Effector memory CD8-positive, alpha-beta T cell (primary cell): Measurements from ENCODE around the gene CDC42EP5.
"Not testable (repeated sequence)": the region's sequence is repeated elsewhere in the genome, so short reads cannot be mapped to it uniquely, and the experiment has no call there.

Experiments
- ATAC-seq: fragments of 150-1000 bp; cut with Tn5 transposase; replicated peaks from 2 replicates; pipeline ENCODE4 v1.10.0; 2021; ENCODE audit warnings: mild to moderate bottlenecking, moderate library complexity
- DNase-seq, 3 experiments: peaks; one replicate each; pipeline ENCODE4 v3.0.0; 2021
- H3K27ac Mint-ChIP-seq, 2 donors: one replicate each; pipeline ENCODE4 v1.8.0; 2022; ENCODE audit warnings: mild to moderate bottlenecking in 2 of 2, mixed read lengths in 2 of 2, moderate library complexity in 2 of 2
- H3K27me3 Mint-ChIP-seq, 2 donors: one replicate each; pipeline ENCODE4 v1.8.0; 2022; ENCODE audit warnings: mixed read lengths in 2 of 2
- H3K36me3 Mint-ChIP-seq: one replicate; pipeline ENCODE4 v1.8.0; 2022; ENCODE audit warnings: mild to moderate bottlenecking, moderate library complexity, mixed read lengths; ENCODE audit not compliant: insufficient read depth
- H3K4me1 Mint-ChIP-seq, 2 donors: one replicate each; pipeline ENCODE4 v1.8.0; 2022; ENCODE audit warnings: low read depth in 2 of 2, mixed read lengths in 2 of 2
- H3K4me3 Mint-ChIP-seq, 2 donors: one replicate each; pipeline ENCODE4 v1.8.0; 2022; ENCODE audit warnings: mild to moderate bottlenecking in 2 of 2, mixed read lengths in 2 of 2, moderate library complexity in 2 of 2
- H3K9me3 Mint-ChIP-seq, 2 donors: one replicate each; pipeline ENCODE4 v1.8.0; 2022; ENCODE audit warnings: mixed read lengths in 2 of 2
- total RNA-seq, 9 experiments: gene quantifications; one replicate each; lab custom pipeline; 2026; lab: John Stamatoyannopoulos, UW

CDC42EP5 gene
- total RNA-seq = 0 to 0.06 (median 0) reads per million in 9 experiments

DNA sequence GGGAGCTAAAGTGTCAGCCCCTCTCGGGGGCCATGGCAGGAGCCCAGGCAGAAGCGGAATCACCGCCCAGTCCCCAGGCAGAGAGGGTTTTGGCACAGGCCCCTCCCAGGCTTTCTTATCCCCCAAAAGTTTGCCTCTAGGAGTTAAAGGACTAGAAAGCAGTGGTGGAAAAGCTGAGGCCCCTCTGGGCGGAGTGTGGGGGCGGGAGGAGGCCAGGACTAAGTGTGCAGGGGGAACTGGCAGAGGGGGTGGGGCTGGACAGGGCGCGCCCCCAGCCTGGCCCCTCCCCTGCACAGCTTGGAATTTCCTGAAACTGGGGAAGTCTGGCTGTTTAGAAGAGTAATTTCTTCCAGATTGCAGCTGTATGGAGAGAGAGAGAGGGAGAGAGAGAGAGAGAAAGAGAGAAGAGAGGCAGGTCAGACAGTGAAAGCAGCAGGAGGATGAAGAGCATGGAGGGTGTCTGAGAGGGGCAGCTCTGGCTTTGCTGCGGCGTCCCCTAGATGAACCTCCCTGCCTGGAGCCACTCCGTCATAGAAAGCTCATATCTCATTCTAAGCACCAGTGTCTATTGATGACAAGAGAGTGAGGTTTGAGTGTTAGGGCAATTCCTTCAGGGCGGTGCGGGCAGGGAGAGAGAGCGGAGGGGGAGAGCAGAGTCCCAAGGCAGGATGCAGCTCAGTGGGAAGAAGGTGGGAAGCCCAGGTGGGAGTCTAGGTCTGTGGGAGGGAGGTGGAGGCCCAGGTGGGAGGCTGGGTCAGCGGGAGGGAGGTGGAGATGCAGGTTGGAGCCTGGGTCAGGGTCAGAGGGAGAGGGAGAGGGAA is at the start of gene CDC42EP5:
CDC42EP5 (minus strand) TSS at position 226 of the 821 bp plus-strand sequence. CDS start 7,749 bp downstream, outside the sequence.
- Mint-ChIP-seq H3K27ac (no peak within 1 kb of the TSS), H3K4me1 (peaks cover 4 to 8% of the 10 kb centered on the region in 2 donors), H3K36me3 (peaks cover 3% of the 10 kb centered on the region), H3K9me3 (no peaks in the 10 kb centered on the region), H3K4me3 (no peak within 1 kb of the TSS), H3K27me3 (peaks cover 33 to 56% of the 10 kb centered on the region in 2 donors)
- ATAC-seq (peak; percentile 39), DNase-seq (no peak)

- no peak for ATAC-seq
- no peaks in the 10 kb centered on the region for H3K36me3 Mint-ChIP-seq
- peaks cover 27 to 37% of the 10 kb centered on the region in 2 donors for H3K4me1 Mint-ChIP-seq
- no peak overlapping the region for H3K27ac Mint-ChIP-seq
- peaks cover 28 to 69% of the 10 kb centered on the region in 2 donors for H3K27me3 Mint-ChIP-seq
- no peak for DNase-seq
- H3K4me3 Mint-ChIP-seq = peak overlapping the region in 1 of 2 donors; percentile 47
- H3K9me3 Mint-ChIP-seq = peaks cover 0 to 2% of the 10 kb centered on the region in 2 donors
These were observed 48.9 kb upstream of the CDC42EP5 start for GRCh38 chr19:54521860-54522513.

- ATAC-seq (no peak), DNase-seq (no peak)
- Mint-ChIP-seq H3K27me3 (peaks cover 30 to 66% of the 10 kb centered on the region in 2 donors), H3K36me3 (no peaks in the 10 kb centered on the region), H3K4me1 (peaks cover 27 to 37% of the 10 kb centered on the region in 2 donors), H3K9me3 (peaks cover 0 to 2% of the 10 kb centered on the region in 2 donors), H3K27ac (no peak overlapping the region), H3K4me3 (peak overlapping the region; percentile 28 to 58)
These were observed 48.1 kb upstream of the CDC42EP5 start for GRCh38 chr19:54521022-54521859.

DNA sequence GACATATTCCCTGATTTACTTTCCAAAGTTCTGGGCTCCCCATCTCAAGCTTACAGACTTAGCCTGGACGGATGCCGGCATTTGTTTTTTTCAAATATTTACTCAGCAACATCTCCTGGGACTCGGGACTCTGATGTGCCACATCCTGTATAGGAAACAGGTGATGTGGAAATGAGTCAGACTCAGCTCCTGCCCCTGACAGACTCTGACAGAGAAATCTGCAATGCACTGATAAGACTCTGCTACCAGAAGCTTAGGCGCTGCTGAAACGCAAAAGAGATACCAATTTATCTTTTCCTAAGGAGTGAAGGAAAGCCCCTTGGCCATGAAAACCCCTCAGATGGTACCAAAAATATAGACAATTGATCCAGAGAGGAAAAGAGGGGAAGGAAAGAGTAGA is 45.7 kb upstream of the CDC42EP5 start:
- peaks cover 0 to 6% of the 10 kb centered on the region in 2 donors for H3K9me3 Mint-ChIP-seq
- H3K36me3 Mint-ChIP-seq = no peaks in the 10 kb centered on the region
- DNase-seq = no peak
- H3K27me3 Mint-ChIP-seq = peaks cover 43 to 75% of the 10 kb centered on the region in 2 donors
- no peak overlapping the region for H3K27ac Mint-ChIP-seq
- H3K4me3 Mint-ChIP-seq = peak overlapping the region in 1 of 2 donors; percentile 50
- ATAC-seq = peak; percentile 43
- H3K4me1 Mint-ChIP-seq = peaks cover 27 to 37% of the 10 kb centered on the region in 2 donors

- peaks cover 0 to 6% of the 10 kb centered on the region in 2 donors for H3K9me3 Mint-ChIP-seq
- H3K27me3 Mint-ChIP-seq = peaks cover 53 to 77% of the 10 kb centered on the region in 2 donors
- H3K36me3 Mint-ChIP-seq = peaks cover 2% of the 10 kb centered on the region
- peak; percentile 64 for ATAC-seq
- no peak overlapping the region for H3K4me3 Mint-ChIP-seq
- peak; percentile 44 to 52 (median 47) for DNase-seq
- H3K4me1 Mint-ChIP-seq = peaks cover 21 to 28% of the 10 kb centered on the region in 2 donors
- H3K27ac Mint-ChIP-seq = no peak overlapping the region
These were observed 44.4 kb upstream of the CDC42EP5 start for GRCh38 chr19:54517483-54517882.

GRCh38 chr19:54515156-54515555 is 42.1 kb upstream of the CDC42EP5 start:
- Mint-ChIP-seq H3K27me3 (peaks cover 42 to 62% of the 10 kb centered on the region in 2 donors), H3K36me3 (peaks cover 2% of the 10 kb centered on the region), H3K4me1 (peaks cover 6 to 11% of the 10 kb centered on the region in 2 donors), H3K4me3 (no peak overlapping the region), H3K27ac (no peak overlapping the region), H3K9me3 (peaks cover 0 to 6% of the 10 kb centered on the region in 2 donors)
- no peak for ATAC-seq
- no peak for DNase-seq

DNA sequence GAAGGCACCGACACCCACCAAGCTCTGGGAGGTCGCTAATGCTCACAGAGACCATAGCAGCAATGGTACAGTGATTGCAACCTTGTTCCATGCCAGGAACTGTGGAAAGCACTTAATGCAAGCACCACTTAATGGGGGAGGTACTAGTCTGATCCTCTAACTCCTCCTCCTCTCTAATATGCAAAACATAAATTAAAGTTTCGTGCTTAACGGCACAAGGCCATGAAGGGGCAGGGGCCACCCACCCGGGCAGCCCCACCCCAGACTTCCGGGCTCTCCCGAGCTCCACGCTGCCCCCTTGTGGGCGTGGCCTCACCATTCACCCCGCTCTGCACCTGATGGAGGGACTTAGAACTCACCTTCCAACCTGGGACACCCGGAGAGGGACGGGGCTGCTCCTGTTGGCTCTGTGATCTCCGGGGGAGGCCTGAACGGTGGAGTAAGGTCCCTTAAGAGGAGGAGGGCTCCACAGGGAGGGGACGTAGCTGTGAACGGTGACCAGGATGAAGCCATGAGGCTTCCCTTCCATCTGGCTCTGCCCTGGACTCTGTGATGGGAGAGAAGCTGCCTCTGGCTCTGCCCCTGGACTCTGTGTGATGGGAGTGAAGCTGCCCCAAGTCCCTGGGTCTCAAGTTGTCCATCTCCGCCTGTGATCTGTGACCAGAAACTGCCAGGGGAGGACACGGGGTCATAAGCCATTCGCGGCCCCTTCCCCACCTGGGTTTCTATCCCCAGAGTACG is 36.3 kb upstream of the CDC42EP5 start:
- not testable (repeated sequence) for DNase-seq, H3K36me3 Mint-ChIP-seq, H3K27ac Mint-ChIP-seq, H3K9me3 Mint-ChIP-seq
- Mint-ChIP-seq H3K4me3 (peak overlapping the region in 1 of 2 donors; percentile 33), H3K4me1 (peaks cover 22 to 27% of the 10 kb centered on the region in 2 donors), H3K27me3 (peaks cover 15 to 37% of the 10 kb centered on the region in 2 donors)
- ATAC-seq = peak; percentile 74

DNA sequence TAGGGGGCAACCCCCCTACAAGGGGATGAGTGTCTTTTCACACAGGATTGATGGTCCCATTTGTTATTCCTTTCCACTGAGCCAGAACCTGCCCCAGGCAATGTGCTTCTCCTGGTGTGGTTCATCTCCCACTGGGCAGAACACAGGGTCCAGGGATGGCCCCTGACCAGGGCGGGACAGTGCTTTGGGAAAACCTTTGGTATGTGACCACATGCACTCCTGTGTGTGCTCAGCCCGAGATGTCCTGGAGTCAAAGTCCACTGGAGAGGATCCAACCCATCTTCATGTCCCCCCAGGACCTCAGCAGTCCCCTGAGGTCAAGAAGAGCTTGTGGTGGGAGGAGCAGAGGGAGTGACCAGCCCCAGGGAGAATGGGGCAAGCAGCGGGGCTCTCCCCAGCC is 35.4 kb upstream of the CDC42EP5 start:
- not testable (repeated sequence) for DNase-seq, H3K36me3 Mint-ChIP-seq, ATAC-seq, H3K27ac Mint-ChIP-seq, H3K4me3 Mint-ChIP-seq, H3K9me3 Mint-ChIP-seq
- peaks cover 22 to 27% of the 10 kb centered on the region in 2 donors for H3K4me1 Mint-ChIP-seq
- H3K27me3 Mint-ChIP-seq = peaks cover 15 to 35% of the 10 kb centered on the region in 2 donors

DNA sequence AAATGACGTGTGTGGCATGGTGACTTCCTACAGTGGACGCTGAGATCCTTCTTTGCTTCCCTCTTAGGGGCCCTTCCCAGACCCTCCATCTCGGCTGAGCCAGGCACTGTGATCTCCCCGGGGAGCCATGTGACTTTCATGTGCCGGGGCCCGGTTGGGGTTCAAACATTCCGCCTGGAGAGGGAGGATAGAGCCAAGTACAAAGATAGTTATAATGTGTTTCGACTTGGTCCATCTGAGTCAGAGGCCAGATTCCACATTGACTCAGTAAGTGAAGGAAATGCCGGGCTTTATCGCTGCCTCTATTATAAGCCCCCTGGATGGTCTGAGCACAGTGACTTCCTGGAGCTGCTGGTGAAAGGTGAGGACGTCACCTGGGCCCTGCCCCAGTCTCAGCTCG is 34.7 kb upstream of the CDC42EP5 start:
- Mint-ChIP-seq H3K4me3 (peak overlapping the region; percentile 65 to 78), H3K36me3 (peaks cover under 1% of the 10 kb centered on the region), H3K27ac (peak overlapping the region; percentile 54 to 81), H3K9me3 (no peaks in the 10 kb centered on the region), H3K27me3 (peaks cover 8 to 28% of the 10 kb centered on the region in 2 donors), H3K4me1 (peaks cover 25 to 27% of the 10 kb centered on the region in 2 donors)
- ATAC-seq (no peak), DNase-seq (no peak)

DNA sequence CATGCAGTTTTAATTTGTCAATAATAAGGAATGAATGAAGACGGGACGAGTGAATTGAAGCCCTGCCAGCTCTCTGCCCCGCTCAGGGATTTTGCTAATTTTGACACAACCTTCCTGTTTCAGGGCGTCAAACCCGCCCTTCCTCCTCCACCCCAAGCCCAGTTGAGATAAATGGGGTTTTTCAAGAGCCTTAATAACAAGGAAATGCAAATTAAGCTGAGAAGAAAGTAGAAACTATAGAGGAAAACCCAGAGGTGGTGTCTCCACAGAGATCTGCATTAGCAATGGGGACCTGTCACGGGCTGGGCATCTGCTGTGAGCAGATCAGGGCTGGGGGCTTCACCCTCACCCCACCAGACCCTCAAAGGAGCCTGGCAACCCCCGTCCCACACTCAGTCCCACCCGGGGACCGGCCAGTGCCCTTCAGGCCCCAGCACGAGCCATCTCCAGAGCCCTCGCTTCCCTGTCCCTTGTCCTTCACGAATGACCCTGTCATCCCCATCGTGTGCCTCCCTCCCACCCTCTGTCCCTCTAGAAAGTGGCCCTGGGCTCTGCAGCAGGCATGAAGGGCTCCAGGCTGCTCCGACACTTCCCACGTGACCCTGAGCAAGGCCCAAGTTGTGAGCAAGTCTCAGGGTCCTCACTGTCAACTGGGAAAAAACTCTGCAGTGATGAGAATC is 34.1 kb upstream of the CDC42EP5 start:
- peak overlapping the region; percentile 54 to 81 for H3K27ac Mint-ChIP-seq
- not testable (repeated sequence) for H3K36me3 Mint-ChIP-seq, H3K9me3 Mint-ChIP-seq, DNase-seq
- H3K27me3 Mint-ChIP-seq = peaks cover 1 to 21% of the 10 kb centered on the region in 2 donors
- ATAC-seq = peak; percentile 70
- peaks cover 27 to 32% of the 10 kb centered on the region in 2 donors for H3K4me1 Mint-ChIP-seq
- H3K4me3 Mint-ChIP-seq = peak overlapping the region; percentile 65 to 78

- H3K27me3 Mint-ChIP-seq = peaks cover 0 to 18% of the 10 kb centered on the region in 2 donors
- ATAC-seq (no peak), DNase-seq (no peak)
- no peaks in the 10 kb centered on the region for H3K9me3 Mint-ChIP-seq
- peak overlapping the region; percentile 65 to 78 for H3K4me3 Mint-ChIP-seq
- H3K27ac Mint-ChIP-seq = peak overlapping the region; percentile 54 to 80
- peaks cover 27 to 32% of the 10 kb centered on the region in 2 donors for H3K4me1 Mint-ChIP-seq
- no peaks in the 10 kb centered on the region for H3K36me3 Mint-ChIP-seq
These were observed 33.0 kb upstream of the CDC42EP5 start for GRCh38 chr19:54506079-54506478.

- H3K9me3 Mint-ChIP-seq, ATAC-seq, DNase-seq, H3K36me3 Mint-ChIP-seq: not testable (repeated sequence)
- peaks cover 0 to 23% of the 10 kb centered on the region in 2 donors for H3K27me3 Mint-ChIP-seq
- H3K27ac Mint-ChIP-seq = peak overlapping the region; percentile 54 to 80
- H3K4me1 Mint-ChIP-seq = peaks cover 27 to 32% of the 10 kb centered on the region in 2 donors
- H3K4me3 Mint-ChIP-seq = peak overlapping the region; percentile 36 to 78
These were observed 32.4 kb upstream of the CDC42EP5 start for GRCh38 chr19:54505542-54505941.
